WTC11 (cell line): ENCODE results near the gene NSUN4. TPM values are rescaled to one million over a fixed set of nuclear protein-coding genes. Genes with fewer than 3 reads are reported as not detected.

Source experiments
- CTCF ChIP-seq: fragments of 200-600 bp; IDR thresholded peaks from 2 replicates; pipeline ENCODE4 v1.8.0; 2022; ENCODE audit warnings: antibody characterized with exemption
- E2F5 ChIP-seq: sonication (generic); formaldehyde crosslinking; IDR thresholded peaks from 2 replicates; pipeline ENCODE4 v1.8.1; 2022; ENCODE audit warnings: mild to moderate bottlenecking, moderate library complexity, missing genetic modification reagents
- FOXK1 ChIP-seq: sonication (generic); formaldehyde crosslinking; IDR thresholded peaks from 2 replicates; pipeline ENCODE4 v1.8.0; 2022; ENCODE audit warnings: mild to moderate bottlenecking, moderate library complexity, missing genetic modification reagents
- FOXP4 ChIP-seq: sonication (generic); formaldehyde crosslinking; IDR thresholded peaks from 2 replicates; pipeline ENCODE4 v1.8.0; 2022; ENCODE audit warnings: mild to moderate bottlenecking, missing genetic modification reagents
- KAT7 ChIP-seq: sonication (generic); formaldehyde crosslinking; IDR thresholded peaks from 2 replicates; pipeline ENCODE4 v1.8.1; 2023; ENCODE audit warnings: missing genetic modification reagents, mild to moderate bottlenecking, borderline replicate concordance
- MLX ChIP-seq: sonication (generic); formaldehyde crosslinking; IDR thresholded peaks from 2 replicates; pipeline ENCODE4 v1.8.1; 2023; ENCODE audit warnings: mild to moderate bottlenecking, missing genetic modification reagents, moderate library complexity
- NR2C2 ChIP-seq: sonication (generic); formaldehyde crosslinking; IDR thresholded peaks from 2 replicates; pipeline ENCODE4 v1.8.0; 2022; ENCODE audit warnings: mild to moderate bottlenecking, missing genetic modification reagents
- NR3C1 ChIP-seq: sonication (generic); formaldehyde crosslinking; conservative IDR thresholded peaks from 2 replicates; pipeline ENCODE4 v1.8.1; 2023; ENCODE audit warnings: low read depth, mild to moderate bottlenecking, missing genetic modification reagents
- OVOL2 ChIP-seq: fragments of 250-450 bp; sonication (Bioruptor Pico); IDR thresholded peaks from 2 replicates; pipeline ENCODE4 v1.9.0; 2021; ENCODE audit warnings: mild to moderate bottlenecking, borderline replicate concordance
- PRRX2 ChIP-seq: fragments of 250-450 bp; sonication (Bioruptor Pico); IDR thresholded peaks from 2 replicates; pipeline ENCODE4 v1.8.0; 2021; ENCODE audit warnings: mild to moderate bottlenecking
- RORB ChIP-seq: fragments of 250-450 bp; sonication (Bioruptor Pico); IDR thresholded peaks from 2 replicates; pipeline ENCODE4 v1.9.0; 2021; ENCODE audit warnings: mild to moderate bottlenecking
- USF2 ChIP-seq: sonication (generic); formaldehyde crosslinking; IDR thresholded peaks from 2 replicates; pipeline ENCODE4 v1.8.1; 2023; ENCODE audit warnings: mild to moderate bottlenecking, missing genetic modification reagents, moderate library complexity
- ZMAT4 ChIP-seq: fragments of 250-450 bp; sonication (Bioruptor Pico); IDR thresholded peaks from 2 replicates; pipeline ENCODE4 v1.9.0; 2021; ENCODE audit warnings: mild to moderate bottlenecking
- ZNF121 ChIP-seq: sonication (generic); formaldehyde crosslinking; IDR thresholded peaks from 2 replicates; pipeline ENCODE4 v1.8.0; 2023; ENCODE audit warnings: missing genetic modification reagents
- ZNF263 ChIP-seq: sonication (generic); formaldehyde crosslinking; IDR thresholded peaks from 2 replicates; pipeline ENCODE4 v1.8.1; 2022; ENCODE audit warnings: low read depth, mild to moderate bottlenecking, moderate library complexity, missing genetic modification reagents
- ZNF396 ChIP-seq: fragments of 250-450 bp; sonication (Bioruptor Pico); IDR thresholded peaks from 2 replicates; pipeline ENCODE4 v1.8.0; 2021; ENCODE audit warnings: mild to moderate bottlenecking, moderate library complexity, borderline replicate concordance
- ZNF425 ChIP-seq: fragments of 250-450 bp; sonication (Bioruptor Pico); conservative IDR thresholded peaks from 2 replicates; pipeline ENCODE4 v1.9.0; 2021; ENCODE audit warnings: mild to moderate bottlenecking
- total RNA-seq: library from RNA; stranded (reverse); gene quantifications from 3 replicates; pipeline ENCODE4 v1.2.3, GENCODE V29; 2021
- TF ChIP-seq, protein P1 (sequence below): sonication (generic); formaldehyde crosslinking; IDR thresholded peaks from 2 replicates; pipeline ENCODE4 v1.8.1; 2022; ENCODE audit warnings: low read depth, mild to moderate bottlenecking, moderate library complexity, missing genetic modification reagents, borderline replicate concordance
- TF ChIP-seq, protein P2 (sequence below): sonication (generic); formaldehyde crosslinking; IDR thresholded peaks from 2 replicates; pipeline ENCODE4 v1.8.0; 2023; ENCODE audit warnings: missing genetic modification reagents
- TF ChIP-seq, protein P3 (sequence below): sonication (generic); formaldehyde crosslinking; IDR thresholded peaks from 2 replicates; pipeline ENCODE4 v1.8.1; 2023; ENCODE audit warnings: mild to moderate bottlenecking, moderate library complexity, missing genetic modification reagents

Gene NSUN4
- total RNA-seq, 1 experiment from 2014 or later = 22.6 TPM

DNA sequence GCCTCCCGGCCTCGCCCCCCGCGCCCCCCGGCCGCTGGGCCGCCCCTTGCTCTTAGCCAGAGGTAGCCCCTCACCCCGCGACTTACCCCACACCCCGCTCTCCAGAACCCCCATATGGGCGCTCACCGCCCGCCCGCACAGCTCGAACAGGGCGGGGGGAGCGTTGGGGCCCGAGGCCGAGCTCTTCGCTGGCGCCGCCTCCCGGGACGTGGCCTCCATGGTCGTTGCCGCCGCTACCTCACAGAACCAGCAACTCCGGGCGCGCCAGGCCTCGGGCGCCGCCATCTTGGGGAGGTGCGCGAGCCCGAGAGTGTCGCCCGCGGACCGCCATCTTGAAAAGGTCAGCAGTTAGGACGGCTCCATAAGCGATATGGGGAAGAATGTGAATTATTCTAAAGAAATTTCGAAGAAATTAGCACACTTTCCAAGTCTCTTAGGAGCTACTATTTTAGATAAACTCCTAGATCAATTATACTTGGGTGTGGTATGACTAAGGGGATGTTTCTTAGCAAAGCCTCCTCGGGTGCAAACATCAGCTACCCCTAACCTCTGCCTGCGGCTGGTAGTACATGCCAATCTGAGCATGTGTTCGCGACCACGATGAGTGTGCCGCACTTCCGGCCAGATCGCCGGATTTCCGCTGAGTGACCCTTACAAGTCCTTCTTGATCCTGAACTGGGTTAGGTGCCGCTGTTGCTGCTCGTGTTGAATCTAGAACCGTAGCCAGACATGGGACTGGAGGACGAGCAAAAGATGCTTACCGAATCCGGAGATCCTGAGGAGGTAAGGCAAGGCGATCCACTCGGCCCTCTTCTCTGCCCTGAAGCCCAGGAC is 37.4 kb upstream of the NSUN4 start, which contains the start of the genes LRRC41 and UQCRH (continued):
- TF ChIP-seq MLX (CRISPR knock-in tag) (no peak), OVOL2 (no peak; the same call in 1 of the 2 replicates), ZNF425 (CRISPR knock-in tag) (no peak), CTCF (no peak), NR3C1 (CRISPR knock-in tag) (no peak), NR2C2 (CRISPR knock-in tag) (no peak), PRRX2 (CRISPR knock-in tag) (no peak), RORB (CRISPR knock-in tag) (no peak), ZNF121 (CRISPR knock-in tag) (no peak), ZMAT4 (CRISPR knock-in tag) (no peak), FOXP4 (CRISPR knock-in tag) (0 out of 2 replicates have a peak, but pooled peaks have one; percentile 30), FOXK1 (CRISPR knock-in tag) (0 out of 2 replicates have a peak, but pooled peaks have one; percentile 6), USF2 (CRISPR knock-in tag) (peak; percentile 57), ZNF263 (CRISPR knock-in tag) (no peak), E2F5 (CRISPR knock-in tag) (no peak; the same call in 1 of the 2 replicates), KAT7 (CRISPR knock-in tag) (no peak; the same call in 1 of the 2 replicates), ZNF396 (no peak)
- TF ChIP-seq, protein P1, sequence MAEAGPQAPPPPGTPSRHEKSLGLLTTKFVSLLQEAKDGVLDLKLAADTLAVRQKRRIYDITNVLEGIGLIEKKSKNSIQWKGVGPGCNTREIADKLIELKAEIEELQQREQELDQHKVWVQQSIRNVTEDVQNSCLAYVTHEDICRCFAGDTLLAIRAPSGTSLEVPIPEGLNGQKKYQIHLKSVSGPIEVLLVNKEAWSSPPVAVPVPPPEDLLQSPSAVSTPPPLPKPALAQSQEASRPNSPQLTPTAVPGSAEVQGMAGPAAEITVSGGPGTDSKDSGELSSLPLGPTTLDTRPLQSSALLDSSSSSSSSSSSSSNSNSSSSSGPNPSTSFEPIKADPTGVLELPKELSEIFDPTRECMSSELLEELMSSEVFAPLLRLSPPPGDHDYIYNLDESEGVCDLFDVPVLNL = no peak
- TF ChIP-seq, protein P2, sequence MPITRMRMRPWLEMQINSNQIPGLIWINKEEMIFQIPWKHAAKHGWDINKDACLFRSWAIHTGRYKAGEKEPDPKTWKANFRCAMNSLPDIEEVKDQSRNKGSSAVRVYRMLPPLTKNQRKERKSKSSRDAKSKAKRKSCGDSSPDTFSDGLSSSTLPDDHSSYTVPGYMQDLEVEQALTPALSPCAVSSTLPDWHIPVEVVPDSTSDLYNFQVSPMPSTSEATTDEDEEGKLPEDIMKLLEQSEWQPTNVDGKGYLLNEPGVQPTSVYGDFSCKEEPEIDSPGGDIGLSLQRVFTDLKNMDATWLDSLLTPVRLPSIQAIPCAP (CRISPR knock-in tag) = no peak
- TF ChIP-seq, protein P3, sequence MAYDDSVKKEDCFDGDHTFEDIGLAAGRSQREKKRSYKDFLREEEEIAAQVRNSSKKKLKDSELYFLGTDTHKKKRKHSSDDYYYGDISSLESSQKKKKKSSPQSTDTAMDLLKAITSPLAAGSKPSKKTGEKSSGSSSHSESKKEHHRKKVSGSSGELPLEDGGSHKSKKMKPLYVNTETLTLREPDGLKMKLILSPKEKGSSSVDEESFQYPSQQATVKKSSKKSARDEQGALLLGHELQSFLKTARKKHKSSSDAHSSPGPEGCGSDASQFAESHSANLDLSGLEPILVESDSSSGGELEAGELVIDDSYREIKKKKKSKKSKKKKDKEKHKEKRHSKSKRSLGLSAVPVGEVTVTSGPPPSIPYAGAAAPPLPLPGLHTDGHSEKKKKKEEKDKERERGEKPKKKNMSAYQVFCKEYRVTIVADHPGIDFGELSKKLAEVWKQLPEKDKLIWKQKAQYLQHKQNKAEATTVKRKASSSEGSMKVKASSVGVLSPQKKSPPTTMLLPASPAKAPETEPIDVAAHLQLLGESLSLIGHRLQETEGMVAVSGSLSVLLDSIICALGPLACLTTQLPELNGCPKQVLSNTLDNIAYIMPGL (CRISPR knock-in tag) = no peak
